HG03442 (cell line): Measurements from ENCODE around the gene SGPP2.

Source experiments
- ATAC-seq: cut with Tn5 transposase; IDR thresholded peaks from one replicate; pipeline ENCODE4 v1.9.1; 2021; ENCODE audit warnings: mild to moderate bottlenecking, moderate library complexity; ENCODE audit not compliant: unreplicated experiment

Gene SGPP2

DNA sequence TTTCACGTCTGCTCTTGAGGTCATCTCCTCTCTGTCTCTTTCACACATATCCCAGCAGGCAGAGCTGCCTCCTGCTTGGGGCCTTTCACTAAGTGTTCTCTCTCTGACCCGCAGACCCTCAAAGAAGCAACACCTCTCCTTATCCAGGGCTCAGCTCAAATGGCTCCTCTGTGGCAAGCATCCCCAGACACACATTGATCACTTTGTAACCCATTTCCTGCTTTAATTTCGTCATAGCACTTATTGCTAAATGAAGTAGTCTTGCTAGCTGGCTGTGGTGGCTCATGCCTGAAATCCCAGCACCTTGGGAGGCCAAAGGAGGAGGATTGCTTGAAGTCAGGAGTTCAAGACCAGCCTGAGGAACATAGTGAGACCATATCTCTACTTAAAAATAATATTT lies 41.4 kb downstream of the SGPP2 start:
- ATAC-seq = no peak

DNA sequence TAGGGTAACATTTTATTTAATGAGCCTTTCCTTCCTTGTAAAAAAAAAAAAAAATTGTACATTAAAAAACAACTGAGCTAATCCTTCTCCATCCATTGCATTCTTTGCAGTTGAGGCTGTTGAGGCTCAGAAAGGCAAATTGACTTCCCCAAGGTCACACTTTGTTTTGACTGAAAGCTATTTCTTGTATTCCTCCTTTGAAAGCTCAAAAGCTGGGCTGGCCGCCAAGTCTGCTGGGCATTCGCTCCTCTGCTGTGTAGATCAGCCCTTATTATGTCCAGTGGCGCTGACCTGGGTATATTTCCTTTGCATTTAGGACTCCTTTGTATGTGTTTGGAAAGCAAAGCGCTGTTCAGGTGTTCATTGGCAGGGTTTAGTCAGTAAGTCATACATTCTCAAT lies 44.0 kb downstream of the SGPP2 start:
- no peak for ATAC-seq

DNA sequence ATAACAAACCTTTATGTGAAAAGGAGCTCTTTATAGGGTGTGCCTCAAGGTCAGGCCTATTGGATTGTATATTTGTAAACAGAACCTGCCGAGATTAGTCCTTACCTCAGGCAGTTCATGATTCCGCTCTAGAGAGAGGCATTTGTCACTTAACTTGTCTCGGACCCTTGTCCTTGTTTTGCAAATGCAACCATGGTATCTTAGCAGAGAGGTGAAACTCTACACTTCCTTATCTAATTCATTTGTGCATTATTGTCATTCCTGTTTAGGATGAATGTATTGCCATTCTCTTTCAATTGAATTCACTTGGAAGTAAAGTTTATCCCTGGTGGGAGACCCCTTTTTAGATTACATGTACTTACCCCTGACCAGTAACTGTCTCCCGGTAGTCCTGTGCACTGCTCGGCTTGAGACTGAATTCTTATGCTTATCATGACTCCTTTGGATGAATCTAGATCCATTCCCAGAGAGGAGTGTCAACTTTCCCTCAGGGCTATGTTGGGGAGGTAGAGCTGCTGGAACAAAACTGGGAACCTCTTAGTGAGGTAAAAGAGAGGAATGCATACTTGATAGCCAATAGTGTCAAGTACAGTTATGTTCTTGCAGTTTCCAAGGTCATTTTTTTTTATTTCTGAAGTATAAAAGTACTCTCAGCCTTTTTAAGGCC lies 46.6 kb downstream of the SGPP2 start:
- ATAC-seq = no peak

DNA sequence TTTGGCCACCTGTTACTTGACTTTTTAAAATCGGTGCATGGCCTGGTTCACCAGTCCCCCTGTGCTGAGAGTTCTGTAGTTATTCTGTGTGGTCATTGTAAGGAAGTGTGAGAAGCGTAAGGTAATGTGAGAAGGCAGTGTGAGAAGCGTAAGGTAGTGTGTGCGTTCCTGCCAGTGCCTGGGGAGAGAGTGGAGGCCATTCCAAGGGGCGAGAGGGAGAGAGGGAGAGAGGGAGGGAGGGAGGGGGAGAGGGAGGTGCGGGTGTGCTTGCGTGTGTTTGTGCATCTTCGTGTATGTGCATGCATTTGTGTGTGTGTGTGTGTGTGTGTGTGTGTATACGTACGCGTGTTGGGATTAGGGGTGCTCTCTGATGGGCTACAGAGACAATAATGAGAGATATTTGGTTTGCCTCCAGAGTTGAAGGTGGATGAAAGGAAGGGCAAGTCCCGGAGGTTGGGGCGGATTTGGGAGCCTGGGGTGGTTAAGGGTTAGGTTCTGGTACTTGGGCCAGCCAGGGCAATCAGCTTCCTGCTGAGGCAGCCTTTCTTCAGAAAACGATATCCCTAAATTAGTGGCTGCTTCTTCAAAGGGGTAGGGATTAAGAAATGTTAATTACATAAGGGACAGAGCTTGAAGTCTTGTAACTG lies 53.7 kb downstream of the SGPP2 start:
- no peak for ATAC-seq

DNA sequence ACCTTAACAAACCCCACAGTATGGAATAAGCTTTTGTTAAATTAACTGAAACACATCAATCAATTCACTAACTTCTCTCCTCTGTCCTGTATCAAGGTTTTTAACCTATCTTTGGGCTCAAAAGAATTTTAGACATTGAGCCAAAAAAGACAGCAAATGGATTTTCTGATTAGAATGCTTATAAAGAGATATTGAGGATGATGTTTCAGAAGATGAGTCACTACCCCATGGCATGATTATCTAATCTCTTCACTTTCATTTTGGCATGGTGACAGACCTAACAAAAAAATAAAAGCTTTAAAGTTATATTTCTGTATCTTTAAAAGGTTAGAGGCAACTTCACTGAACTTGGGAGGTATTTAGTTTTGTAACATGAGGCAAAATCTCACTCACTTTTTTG lies 55.5 kb downstream of the SGPP2 start:
- no peak for ATAC-seq

DNA sequence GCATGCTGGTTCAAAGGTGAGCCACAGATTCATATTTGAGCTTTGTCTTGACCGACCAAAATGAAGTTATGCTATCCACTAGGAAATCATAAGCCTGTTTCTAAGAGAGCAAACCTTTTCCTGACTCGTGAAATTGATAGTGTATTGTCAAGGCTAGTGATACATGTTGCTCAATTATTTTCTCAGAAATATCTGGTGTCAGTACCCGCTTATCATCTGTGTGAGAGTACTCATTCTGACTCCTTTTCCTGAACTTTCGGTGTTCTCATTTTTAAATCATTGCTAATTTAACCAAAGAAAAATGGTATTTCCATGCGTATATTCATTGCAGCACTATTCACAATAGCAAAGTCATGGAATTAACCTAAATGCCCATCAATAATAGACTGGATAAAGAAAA lies 56.2 kb downstream of the SGPP2 start:
- no peak for ATAC-seq

DNA sequence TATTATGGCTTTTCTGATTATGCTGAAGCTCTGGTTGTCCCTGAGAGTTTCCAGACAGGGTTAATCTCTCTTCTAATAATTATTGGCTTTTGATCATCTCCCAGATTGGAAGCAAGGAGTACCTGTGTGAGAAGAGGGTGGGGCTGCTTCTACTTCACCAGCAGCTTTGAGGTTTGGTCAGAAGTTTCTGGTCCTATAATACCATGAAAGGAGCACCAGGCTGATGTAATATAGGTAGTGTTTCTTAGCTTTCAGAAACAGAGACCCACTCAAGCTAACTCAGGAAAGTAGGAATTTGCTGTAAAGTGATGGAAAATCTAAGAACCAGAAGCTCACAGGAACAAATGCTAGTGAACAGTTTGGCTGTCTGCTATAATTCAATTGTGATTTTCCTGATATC lies 57.6 kb downstream of the SGPP2 start:
- ATAC-seq = no peak

DNA sequence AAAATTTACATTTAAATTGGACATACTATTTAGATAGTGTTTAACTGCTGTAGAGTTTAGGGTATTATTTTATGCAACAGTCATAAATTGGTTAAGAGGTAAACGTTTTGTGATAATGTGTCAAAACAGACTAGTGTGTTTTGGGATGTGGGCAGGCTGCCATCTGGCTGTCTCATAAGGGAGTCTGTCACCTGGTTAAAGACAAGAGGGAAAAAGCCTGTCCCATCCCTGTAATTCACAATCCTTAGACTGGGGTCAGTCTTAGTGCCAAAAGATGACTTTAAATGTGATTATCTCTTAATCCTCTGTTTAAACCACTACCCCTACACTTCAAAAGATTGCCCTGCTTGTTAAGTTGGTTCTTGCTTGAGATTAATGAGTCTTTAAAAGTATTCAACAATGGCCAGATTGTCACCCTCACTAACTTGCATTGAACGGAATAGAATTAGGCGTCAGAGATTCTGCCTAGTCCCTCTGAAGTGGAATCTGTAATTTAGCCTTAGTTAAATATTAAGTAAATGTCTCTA lies 59.2 kb downstream of the SGPP2 start:
- ATAC-seq = no peak

DNA sequence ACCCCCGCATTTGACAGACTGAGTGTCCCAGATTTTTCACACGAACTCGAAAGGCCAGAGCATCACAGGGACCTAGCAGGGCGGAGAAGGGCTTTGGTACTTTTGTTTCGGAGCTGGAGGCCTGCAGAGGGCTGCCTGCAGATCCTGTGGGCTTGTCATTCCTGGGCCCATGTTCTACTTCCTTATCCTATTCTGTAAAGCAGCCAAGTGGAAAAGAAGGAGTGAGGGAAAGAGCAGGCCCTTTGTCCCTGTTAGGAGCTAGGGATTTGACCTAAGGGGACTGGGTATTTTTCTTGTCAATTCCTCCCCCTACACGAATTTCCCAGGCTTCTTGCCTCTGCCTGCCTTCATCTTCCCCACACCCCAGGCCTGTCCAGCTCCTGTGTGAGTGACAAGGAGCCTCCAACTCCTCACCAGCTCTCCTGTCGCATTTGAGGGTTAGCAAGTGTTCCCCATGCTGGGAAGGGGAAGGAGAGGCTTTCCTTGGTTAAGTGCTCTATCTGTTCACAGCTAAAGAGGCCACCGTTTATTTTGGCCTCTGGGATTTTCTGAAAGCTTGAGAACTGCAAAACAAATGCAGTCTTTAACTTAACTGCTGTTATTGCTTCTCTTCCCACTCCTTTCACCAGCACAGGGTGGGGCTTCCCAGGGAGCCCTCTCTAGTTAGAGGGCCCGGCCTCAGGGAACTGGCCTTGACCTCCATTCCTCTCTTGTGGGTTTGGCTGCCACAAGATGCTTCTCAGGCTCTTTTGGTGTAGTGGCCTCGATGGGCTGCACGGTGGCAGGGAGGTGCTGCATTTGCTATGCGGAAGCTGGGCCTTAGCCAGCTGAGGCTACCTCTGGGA lies 61.2 kb downstream of the SGPP2 start:
- ATAC-seq = no peak

DNA sequence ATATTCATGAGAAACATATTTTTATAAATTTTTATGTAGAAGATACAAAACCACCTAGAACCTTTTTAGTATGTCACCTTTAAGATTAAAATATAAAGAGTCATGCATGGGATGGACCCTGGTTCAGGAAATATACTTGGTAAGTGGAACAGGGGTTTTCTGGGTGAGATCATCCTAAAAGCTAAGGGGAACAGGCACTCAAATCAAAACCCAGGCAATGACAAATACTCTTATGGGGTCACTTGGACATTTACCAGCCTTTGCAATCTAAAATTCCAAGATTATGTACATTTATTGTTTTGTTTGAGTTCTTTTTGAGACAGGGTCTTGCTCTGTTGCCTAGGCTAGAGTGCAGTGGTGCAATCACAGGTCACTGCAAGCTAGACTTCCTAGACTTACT lies 65.8 kb downstream of the SGPP2 start:
- no peak for ATAC-seq

DNA sequence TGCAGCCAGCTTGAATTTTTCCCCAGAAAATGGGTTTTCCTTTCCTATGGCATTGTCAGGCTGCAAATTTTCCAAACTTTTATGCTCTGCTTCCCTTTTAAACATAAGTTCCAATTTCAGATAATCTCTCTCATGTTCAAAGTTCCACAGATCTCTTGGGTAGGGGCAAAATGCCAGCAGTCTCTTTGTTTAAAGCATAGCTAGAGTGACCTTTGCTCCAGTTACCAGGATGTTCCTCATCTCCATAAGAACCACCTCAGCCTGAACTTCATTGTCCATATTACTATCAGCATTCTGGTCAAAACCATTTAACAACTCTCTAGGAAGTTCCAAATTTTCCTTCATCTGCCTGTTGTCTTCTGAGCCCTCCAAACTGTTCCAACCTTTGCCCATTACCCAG lies 68.3 kb downstream of the SGPP2 start:
- no peak for ATAC-seq

DNA sequence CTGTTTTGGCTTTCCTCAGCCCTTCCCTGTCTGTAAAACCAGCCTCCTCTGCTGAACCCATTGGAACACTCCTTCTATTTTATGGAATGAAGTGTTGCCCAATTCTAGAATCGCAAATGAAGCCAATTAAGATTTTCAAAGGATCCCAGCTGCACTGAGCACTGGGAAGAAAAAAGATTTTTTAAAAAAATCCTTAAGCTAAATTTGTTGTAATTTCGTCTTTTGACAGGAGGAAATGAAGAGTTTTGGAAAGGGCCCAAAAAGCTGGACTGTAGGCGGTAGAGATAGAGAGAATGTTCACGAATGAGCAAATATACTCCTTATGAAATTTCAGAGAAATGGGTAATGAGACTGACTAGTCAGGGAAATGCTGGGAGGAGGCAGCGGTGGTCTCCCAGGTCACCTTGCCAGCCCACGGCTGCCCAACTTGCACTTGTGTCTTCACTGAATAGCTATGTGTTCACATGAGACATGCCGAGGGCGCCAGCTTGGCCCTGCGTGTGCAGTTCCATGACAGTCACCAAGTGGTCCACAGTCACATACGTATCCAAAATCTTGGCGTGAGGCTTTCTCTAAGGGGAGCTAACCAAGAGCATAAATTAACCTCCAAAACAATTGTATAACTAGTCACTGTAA lies 69.9 kb downstream of the SGPP2 start:
- no peak for ATAC-seq

DNA sequence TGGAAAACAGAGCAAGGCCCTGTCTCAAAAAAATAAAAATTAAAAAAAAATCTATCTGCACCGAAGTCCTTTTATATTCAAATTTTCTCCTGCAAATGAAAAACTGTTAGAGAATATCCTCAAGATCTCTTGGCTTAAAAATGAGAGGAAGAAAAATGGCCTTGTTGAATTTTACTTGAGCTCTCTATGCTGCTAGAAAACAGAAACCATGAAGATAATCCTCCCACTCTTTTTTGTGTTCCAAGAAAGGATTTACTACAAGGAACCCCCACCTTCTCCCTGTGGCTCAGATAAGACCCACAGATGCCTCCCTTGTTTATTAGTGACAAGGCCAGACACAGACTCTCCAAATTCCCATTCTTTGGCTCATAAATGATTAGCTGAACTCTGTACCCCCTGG lies 71.0 kb downstream of the SGPP2 start:
- ATAC-seq = no peak

DNA sequence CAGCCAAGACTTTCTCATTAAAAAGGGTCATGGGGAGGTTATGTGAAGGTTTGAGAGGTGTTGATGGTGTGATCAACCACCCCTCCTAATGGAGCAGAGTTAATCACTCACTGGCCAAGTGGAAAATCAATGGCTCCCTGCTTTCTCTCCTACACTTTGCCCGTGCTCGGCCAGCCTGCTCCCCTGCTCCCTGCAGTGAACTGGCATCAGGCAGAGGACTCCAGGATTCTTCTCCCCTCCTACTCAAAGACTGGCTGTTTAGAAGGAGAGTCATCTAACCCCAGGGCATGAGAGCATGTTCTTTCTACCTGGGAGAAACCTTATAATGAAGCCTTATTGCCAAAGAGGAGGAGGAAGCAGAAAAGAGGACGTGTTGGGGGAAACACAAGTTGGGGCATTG lies 74.9 kb downstream of the SGPP2 start:
- no peak for ATAC-seq

DNA sequence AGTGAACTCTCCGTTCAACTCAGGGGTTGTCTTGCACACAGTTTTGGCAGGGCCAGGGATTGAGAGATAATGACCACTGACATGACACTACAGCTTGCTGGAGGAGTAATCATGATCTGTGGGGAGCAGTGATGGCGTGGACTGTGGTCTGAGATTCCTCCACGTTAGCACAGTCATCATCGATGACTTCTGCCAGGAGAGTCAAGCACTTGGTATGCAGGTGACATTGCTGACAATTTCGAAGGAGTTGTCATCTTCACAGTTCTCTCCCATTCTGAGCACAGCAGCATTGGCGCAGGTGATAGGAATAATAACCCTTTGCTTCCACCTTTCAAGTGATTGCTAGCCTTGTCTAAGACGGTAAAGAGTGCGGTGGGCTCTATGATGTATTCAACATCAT lies 79.8 kb downstream of the SGPP2 start:
- no peak for ATAC-seq

DNA sequence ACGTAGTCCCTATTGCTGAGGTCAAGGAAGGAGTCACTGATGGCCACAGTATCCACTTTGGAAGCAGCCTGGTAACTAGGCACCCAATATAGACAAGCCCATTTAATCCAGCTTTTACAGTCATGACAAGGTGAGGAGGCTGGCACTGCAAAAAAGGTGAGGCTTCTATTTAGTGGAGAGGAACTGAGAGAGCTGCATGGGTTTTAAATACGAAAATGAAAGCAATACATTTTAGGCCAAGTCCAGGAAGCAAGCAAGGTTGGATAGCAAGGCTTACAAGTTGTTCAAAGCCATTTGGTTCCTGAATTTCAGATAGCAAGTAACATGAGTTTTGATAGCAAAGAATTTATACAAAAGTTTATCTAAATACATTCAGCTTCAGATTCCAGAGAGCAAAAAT lies 80.4 kb downstream of the SGPP2 start:
- peak; percentile 97 for ATAC-seq

DNA sequence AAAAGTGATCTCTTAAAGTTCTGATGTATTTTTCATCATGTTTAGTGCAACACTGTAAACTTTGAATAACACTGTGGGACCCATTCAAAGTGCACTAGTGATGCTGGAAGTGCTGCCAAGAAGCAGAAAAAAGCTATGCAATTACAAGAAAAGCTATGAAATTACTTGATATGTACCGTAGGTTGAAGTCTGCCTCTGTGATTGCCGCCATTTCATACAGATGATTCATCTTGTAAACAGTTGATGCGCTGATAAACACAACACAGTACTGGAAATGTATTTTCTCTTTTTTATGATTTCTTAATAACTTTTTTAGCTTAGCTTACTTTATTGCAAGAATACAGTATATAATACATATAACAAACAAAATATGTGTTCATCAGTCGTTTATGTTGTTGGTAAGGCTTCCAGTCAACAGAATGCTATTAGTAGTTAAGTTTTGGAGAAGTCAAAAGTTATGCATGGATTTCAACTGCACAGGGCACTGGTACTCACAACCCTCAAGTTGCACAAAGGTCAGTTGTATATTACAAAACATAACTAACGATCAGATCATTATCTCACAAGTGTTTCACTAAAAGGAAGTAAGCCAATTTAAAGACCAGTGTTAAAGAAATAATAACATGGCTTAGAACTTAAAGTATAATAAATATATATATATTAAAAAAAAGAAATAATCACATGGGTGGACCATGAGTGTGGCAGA lies 82.0 kb downstream of the SGPP2 start:
- no peak for ATAC-seq

DNA sequence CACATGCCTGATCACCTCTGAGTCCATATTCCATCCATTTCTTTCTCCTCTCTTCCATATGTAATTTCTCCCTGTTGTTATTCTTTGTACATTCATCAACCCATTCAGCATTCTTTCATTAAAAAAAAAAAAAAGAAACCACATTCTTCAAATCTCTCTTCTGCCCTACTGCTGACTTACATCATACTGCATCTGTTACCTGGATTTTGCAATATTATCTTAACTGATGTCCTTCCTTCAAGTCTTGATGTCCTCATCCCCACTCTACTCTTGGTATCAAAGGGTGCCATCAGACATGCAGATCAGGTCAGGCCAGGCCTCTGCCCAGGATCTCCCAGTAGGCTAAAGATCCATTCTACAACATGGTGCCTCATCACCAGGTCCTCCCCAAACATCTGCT lies 90.6 kb downstream of the SGPP2 start:
- ATAC-seq = no peak

DNA sequence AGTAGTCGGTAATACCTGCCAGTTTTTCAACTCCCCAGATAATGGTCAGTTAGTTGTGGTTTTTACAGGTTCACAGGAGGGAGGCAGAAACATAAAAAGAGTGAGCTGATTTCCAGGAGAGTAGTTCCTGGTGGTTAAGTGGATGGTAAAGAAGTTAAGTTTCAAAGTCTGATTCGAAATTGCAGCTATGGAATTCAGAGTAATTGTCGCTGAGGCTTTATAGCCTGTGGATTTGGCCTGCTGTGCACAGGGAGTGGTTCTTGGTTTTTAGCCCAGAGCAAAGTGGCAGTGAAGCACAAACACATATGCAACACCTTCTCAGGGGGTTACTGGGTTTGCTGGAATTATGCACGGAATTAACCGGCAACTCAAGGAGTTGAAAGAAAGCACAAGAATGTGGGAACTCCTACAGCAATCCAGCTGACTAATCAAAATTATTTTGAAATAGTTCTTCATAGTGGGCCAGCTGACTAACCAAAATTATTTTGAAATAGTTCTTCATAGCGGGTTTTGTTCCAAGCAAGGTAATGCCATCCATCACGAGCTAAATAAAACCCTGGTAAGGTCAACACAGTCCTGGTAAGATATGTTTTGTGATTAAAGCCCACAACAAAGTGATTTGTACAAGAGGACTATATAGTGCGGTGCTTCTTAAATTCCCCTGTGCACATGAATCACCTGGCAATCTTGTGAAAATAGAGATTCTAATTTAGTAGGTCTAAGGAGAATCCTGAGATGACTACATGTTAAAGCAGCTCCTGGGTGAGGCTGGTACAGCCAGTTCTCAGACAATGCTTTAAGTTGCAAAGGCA lies 94.4 kb downstream of the SGPP2 start:
- no peak for ATAC-seq

DNA sequence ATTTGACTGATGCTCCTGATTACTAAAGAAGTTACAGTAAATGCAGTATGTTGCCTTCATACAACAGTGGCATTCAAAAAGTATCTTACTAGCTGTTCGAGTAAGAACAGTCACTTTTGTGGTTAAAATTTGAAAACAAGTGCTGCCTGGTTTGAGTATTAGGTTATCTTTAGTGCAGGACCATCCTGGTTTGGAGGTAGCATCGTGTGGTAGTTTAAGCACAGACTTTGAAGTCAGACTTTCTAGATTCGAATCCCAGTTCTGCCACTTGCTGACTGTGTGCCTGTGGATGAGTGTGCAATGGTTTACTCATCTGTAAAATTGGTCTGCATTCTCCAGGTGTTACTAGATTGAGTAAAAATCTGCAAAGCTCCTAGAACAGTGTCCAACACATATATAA lies 96.8 kb downstream of the SGPP2 start:
- peak; percentile 84 for ATAC-seq
